ENCODE data around the gene HYI.

DNA sequence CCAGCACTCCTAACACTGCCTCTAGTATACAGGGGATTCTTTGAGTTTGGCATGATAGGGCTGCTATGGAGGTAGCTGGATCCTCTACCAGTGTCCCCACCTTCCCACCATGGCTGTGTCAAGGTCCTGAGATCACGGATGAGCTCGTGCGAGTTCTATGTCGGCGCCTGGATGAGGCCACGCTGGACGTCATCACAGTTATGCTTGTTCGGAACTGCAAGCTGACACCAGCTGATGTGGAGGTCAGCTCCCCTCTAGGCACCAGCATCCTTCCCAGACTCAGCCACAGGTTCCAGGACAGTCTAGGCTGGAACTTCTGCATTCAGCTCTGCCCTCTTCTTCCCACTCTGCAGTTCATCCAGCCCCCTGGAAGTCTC is 15.2 kb downstream of the HYI start:
- TF ChIP-seq, protein P1, sequence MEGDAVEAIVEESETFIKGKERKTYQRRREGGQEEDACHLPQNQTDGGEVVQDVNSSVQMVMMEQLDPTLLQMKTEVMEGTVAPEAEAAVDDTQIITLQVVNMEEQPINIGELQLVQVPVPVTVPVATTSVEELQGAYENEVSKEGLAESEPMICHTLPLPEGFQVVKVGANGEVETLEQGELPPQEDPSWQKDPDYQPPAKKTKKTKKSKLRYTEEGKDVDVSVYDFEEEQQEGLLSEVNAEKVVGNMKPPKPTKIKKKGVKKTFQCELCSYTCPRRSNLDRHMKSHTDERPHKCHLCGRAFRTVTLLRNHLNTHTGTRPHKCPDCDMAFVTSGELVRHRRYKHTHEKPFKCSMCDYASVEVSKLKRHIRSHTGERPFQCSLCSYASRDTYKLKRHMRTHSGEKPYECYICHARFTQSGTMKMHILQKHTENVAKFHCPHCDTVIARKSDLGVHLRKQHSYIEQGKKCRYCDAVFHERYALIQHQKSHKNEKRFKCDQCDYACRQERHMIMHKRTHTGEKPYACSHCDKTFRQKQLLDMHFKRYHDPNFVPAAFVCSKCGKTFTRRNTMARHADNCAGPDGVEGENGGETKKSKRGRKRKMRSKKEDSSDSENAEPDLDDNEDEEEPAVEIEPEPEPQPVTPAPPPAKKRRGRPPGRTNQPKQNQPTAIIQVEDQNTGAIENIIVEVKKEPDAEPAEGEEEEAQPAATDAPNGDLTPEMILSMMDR (conservative IDR thresholded peaks at IDR 0.05; ENCODE audit: low read depth in 2 of 2), result no peak
- TF ChIP-seq EZH2 (IDR thresholded peaks at IDR 0.05; ENCODE audit: low read depth, unreplicated experiment) (no peak), EZH2phosphoT487 (IDR thresholded peaks at IDR 0.05; ENCODE audit: unreplicated experiment) (no peak), JUNB (IDR thresholded peaks at IDR 0.05; ENCODE audit: unreplicated experiment) (no peak), POLR2AphosphoS5 (IDR thresholded peaks at IDR 0.05; ENCODE audit: low read depth) (no peak), ZNF114 (CRISPR knock-in tag; IDR thresholded peaks at IDR 0.05) (no peak), CREB1 (CRISPR knock-in tag; IDR thresholded peaks at IDR 0.05; ENCODE audit: low read depth) (no peak), NANOG (IDR thresholded peaks at IDR 0.05; ENCODE audit: borderline replicate concordance) (no peak)
- TF ChIP-seq, protein P2, sequence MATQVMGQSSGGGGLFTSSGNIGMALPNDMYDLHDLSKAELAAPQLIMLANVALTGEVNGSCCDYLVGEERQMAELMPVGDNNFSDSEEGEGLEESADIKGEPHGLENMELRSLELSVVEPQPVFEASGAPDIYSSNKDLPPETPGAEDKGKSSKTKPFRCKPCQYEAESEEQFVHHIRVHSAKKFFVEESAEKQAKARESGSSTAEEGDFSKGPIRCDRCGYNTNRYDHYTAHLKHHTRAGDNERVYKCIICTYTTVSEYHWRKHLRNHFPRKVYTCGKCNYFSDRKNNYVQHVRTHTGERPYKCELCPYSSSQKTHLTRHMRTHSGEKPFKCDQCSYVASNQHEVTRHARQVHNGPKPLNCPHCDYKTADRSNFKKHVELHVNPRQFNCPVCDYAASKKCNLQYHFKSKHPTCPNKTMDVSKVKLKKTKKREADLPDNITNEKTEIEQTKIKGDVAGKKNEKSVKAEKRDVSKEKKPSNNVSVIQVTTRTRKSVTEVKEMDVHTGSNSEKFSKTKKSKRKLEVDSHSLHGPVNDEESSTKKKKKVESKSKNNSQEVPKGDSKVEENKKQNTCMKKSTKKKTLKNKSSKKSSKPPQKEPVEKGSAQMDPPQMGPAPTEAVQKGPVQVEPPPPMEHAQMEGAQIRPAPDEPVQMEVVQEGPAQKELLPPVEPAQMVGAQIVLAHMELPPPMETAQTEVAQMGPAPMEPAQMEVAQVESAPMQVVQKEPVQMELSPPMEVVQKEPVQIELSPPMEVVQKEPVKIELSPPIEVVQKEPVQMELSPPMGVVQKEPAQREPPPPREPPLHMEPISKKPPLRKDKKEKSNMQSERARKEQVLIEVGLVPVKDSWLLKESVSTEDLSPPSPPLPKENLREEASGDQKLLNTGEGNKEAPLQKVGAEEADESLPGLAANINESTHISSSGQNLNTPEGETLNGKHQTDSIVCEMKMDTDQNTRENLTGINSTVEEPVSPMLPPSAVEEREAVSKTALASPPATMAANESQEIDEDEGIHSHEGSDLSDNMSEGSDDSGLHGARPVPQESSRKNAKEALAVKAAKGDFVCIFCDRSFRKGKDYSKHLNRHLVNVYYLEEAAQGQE (IDR thresholded peaks at IDR 0.05; ENCODE audit: unreplicated experiment), result no peak
- TF ChIP-seq, protein P3, sequence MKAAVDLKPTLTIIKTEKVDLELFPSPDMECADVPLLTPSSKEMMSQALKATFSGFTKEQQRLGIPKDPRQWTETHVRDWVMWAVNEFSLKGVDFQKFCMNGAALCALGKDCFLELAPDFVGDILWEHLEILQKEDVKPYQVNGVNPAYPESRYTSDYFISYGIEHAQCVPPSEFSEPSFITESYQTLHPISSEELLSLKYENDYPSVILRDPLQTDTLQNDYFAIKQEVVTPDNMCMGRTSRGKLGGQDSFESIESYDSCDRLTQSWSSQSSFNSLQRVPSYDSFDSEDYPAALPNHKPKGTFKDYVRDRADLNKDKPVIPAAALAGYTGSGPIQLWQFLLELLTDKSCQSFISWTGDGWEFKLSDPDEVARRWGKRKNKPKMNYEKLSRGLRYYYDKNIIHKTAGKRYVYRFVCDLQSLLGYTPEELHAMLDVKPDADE (IDR thresholded peaks at IDR 0.05), result no peak
